Caco-2 (cell line): ENCODE results near the gene ZNF469. TPM values are rescaled to one million over a fixed set of nuclear protein-coding genes. Genes with fewer than 3 reads are reported as not detected.

Experiments used
- BruUV-seq: library from RNA; stranded (reverse); fragments of 400-500 nt; replicated peaks from 2 replicates; lab custom pipeline; 2021; lab: Mats Ljungman, UMichigan
- CTCF ChIA-PET: fragments of 300-600 bp; sonication (Branson Sonifier 250); formaldehyde crosslinking; loops from one replicate; lab custom pipeline; 2022; ENCODE audit warnings: antibody characterized with exemption; lab: Charles Lee
- POLR2A ChIA-PET: fragments of 300-600 bp; sonication (Branson Sonifier 250); formaldehyde crosslinking; loops from one replicate; lab custom pipeline; 2022; ENCODE audit warnings: antibody characterized with exemption; lab: Charles Lee
- DNase-seq, 2 experiments: peaks; one replicate each; pipeline versions ENCODE4 v3.0.0 to v3.0.0-alpha.2; 2020 to 2022
- H3K27me3 ChIP-seq: replicated peaks from 2 replicates; pipeline ENCODE4 v1.6.0; 2011; ENCODE audit warnings: low read length; ENCODE audit not compliant: control insufficient read depth, insufficient read depth
- H3K36me3 ChIP-seq: 2 replicates; pipeline ENCODE4 v1.5.1; 2011; ENCODE audit warnings: low read length; ENCODE audit not compliant: control insufficient read depth, insufficient read depth
- H3K4me1 ChIP-seq: fragments of 250-450 bp; sonication (Bioruptor Pico); 2 replicates; pipeline ENCODE4 v1.5.1; 2020; ENCODE audit warnings: mild to moderate bottlenecking
- H3K4me3 ChIP-seq: 2 replicates; pipeline ENCODE4 v1.5.1; 2011; ENCODE audit warnings: low read depth, mild to moderate bottlenecking, control low read depth, low read length
- H3K9me3 ChIP-seq: fragments of 250-450 bp; sonication (Bioruptor Pico); 2 replicates; pipeline ENCODE4 v1.5.1; 2020; ENCODE audit warnings: mild to moderate bottlenecking, moderate library complexity
- H3K27ac Mint-ChIP-seq: one replicate; pipeline ENCODE4 v1.8.0; 2022; ENCODE audit warnings: mixed read lengths; ENCODE audit not compliant: unreplicated experiment
- H3K27me3 Mint-ChIP-seq: one replicate; pipeline ENCODE4 v1.8.0; 2022; ENCODE audit warnings: mixed read lengths; ENCODE audit not compliant: insufficient read depth, unreplicated experiment
- H3K36me3 Mint-ChIP-seq: one replicate; pipeline ENCODE4 v1.8.0; 2022; ENCODE audit warnings: mild to moderate bottlenecking, mixed read lengths; ENCODE audit not compliant: insufficient read depth, unreplicated experiment
- H3K4me1 Mint-ChIP-seq: one replicate; pipeline ENCODE4 v1.8.0; 2022; ENCODE audit warnings: low read depth, mixed read lengths; ENCODE audit not compliant: unreplicated experiment
- H3K4me3 Mint-ChIP-seq: one replicate; pipeline ENCODE4 v1.8.0; 2022; ENCODE audit warnings: mild to moderate bottlenecking, moderate library complexity, mixed read lengths; ENCODE audit not compliant: unreplicated experiment
- H3K9me3 Mint-ChIP-seq: one replicate; pipeline ENCODE4 v1.8.0; 2022; ENCODE audit warnings: mixed read lengths; ENCODE audit not compliant: unreplicated experiment
- intact Hi-C: fragments of 100-400 bp; cut with micrococcal nuclease; formaldehyde crosslinking; loops from one replicate; pipeline ENCODE4 v1.10.0; 2022; ENCODE audit not compliant: unreplicated experiment
- total RNA-seq: library from RNA; stranded (reverse); gene quantifications from 2 replicates; pipeline ENCODE4 v1.2.3, GENCODE V29; 2022
- TF ChIP-seq, protein P1 (sequence below), 2 experiments: fragments of 200-600 bp in 1 of 2; IDR thresholded peaks; 1 replicate in 1 of 2; 2 replicates in 1 of 2; pipeline versions ENCODE4 v1.5.1 to v1.8.0; 2011 to 2022; ENCODE audit warnings: antibody characterized with exemption in 1 of 2, control low read depth in 1 of 2, inconsistent platforms in 1 of 2, low read depth in 1 of 2, low read length in 1 of 2, mild to moderate bottlenecking in 1 of 2, moderate library complexity in 1 of 2; ENCODE audit not compliant: insufficient read depth in 1 of 2, severe bottlenecking in 1 of 2, unreplicated experiment in 1 of 2

Gene ZNF469
- total RNA-seq, 1 experiment from 2014 or later, result 0.07 TPM

DNA sequence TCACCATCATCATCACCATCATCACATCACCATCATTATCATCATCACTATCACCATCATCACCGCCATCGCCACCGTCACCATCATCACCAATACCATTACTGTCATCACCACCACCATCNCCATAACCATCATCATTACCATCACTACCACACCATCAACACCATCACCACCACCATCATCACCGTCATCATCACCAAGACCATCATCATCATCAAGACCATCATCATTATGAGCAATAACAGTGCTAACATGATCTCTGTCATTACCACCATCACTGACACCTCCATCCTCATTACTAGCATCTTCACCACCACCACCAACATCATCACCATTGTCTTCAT, 16.1 kb upstream of the ZNF469 start:
- Histone ChIP-seq H3K4me1 (no peaks in the 10 kb centered on the region), H3K4me3 (no peak overlapping the region), H3K27me3 (no peaks in the 10 kb centered on the region), H3K9me3 (peaks cover 4% of the 10 kb centered on the region), H3K36me3 (no peaks in the 10 kb centered on the region)
- TF ChIP-seq, protein P1, sequence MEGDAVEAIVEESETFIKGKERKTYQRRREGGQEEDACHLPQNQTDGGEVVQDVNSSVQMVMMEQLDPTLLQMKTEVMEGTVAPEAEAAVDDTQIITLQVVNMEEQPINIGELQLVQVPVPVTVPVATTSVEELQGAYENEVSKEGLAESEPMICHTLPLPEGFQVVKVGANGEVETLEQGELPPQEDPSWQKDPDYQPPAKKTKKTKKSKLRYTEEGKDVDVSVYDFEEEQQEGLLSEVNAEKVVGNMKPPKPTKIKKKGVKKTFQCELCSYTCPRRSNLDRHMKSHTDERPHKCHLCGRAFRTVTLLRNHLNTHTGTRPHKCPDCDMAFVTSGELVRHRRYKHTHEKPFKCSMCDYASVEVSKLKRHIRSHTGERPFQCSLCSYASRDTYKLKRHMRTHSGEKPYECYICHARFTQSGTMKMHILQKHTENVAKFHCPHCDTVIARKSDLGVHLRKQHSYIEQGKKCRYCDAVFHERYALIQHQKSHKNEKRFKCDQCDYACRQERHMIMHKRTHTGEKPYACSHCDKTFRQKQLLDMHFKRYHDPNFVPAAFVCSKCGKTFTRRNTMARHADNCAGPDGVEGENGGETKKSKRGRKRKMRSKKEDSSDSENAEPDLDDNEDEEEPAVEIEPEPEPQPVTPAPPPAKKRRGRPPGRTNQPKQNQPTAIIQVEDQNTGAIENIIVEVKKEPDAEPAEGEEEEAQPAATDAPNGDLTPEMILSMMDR (IDR thresholded peaks at IDR 0.05; ENCODE audit: insufficient read depth in 1 of 2, low read depth in 1 of 2, low read length in 1 of 2, severe bottlenecking in 1 of 2, unreplicated experiment in 1 of 2), result no peak
- Mint-ChIP-seq H3K9me3 (no peaks in the 10 kb centered on the region), H3K36me3 (no peaks in the 10 kb centered on the region), H3K27ac (no peak overlapping the region), H3K4me3 (no peak overlapping the region), H3K4me1 (no peaks in the 10 kb centered on the region), H3K27me3 (peaks cover 6% of the 10 kb centered on the region)
- no peak for DNase-seq
- intact Hi-C loops, result no loop called here
- no TSS peak for BruUV-seq
- ChIA-PET CTCF (no interaction called here), POLR2A (no interaction called here)

DNA sequence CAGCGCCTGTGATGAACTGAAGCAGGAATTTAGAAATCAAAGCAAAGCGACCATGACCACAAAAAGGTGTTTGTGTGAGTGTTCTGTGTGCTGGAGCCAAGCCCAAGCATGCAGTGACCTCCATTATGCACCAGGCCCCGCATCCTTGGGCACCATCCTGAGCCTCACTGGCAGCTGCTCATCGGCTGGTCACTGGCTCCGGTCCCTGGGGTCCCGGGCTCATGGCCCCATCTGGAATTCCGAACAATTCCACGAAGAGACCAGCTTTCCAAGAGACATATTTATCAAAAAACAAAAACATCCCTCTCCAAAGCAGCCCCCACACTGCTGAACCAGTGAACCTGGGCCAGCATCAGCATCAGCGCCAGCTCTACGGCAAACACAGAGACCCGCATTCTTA, 15.2 kb upstream of the ZNF469 start:
- CTCF ChIA-PET, result no interaction called here
- no peaks in the 10 kb centered on the region for H3K36me3 Mint-ChIP-seq
- Histone ChIP-seq H3K4me3 (no peak overlapping the region), H3K9me3 (peaks cover 4% of the 10 kb centered on the region), H3K36me3 (no peaks in the 10 kb centered on the region), H3K27me3 (no peaks in the 10 kb centered on the region), H3K4me1 (no peaks in the 10 kb centered on the region)
- TF ChIP-seq, protein P1 (IDR thresholded peaks at IDR 0.05; ENCODE audit: insufficient read depth in 1 of 2, low read depth in 1 of 2, low read length in 1 of 2, severe bottlenecking in 1 of 2, unreplicated experiment in 1 of 2), result no peak
- H3K27me3 Mint-ChIP-seq, result peaks cover 3% of the 10 kb centered on the region
- POLR2A ChIA-PET, result no interaction called here
- DNase-seq, result no peak
- no peak overlapping the region for H3K27ac Mint-ChIP-seq
- no TSS peak for BruUV-seq
- intact Hi-C loops, result no loop called here
- H3K9me3 Mint-ChIP-seq, result no peaks in the 10 kb centered on the region
- H3K4me3 Mint-ChIP-seq, result no peak overlapping the region
- H3K4me1 Mint-ChIP-seq, result no peaks in the 10 kb centered on the region

DNA sequence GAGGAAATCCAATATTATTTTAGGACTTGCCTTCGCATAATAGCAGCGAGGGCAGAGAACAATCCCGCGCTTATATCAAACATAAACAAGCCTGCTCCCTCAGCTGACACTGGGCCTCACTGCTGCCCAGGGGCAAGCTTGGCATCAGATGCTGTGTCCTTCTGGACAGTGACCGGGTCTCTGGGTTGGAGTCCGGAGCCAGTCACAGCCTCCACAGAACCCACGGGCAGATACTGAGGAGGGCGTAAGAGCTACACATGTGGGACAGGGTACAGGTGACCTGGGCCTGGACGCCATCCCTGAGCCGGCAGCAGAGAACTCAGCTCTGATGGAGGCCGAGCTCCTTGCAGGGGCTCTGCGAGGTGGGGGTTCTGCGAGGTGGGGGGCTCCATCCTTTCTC, 14.7 kb upstream of the ZNF469 start:
- Histone ChIP-seq H3K27me3 (no peaks in the 10 kb centered on the region), H3K4me3 (no peak overlapping the region), H3K36me3 (no peaks in the 10 kb centered on the region), H3K4me1 (no peaks in the 10 kb centered on the region), H3K9me3 (peaks cover 4% of the 10 kb centered on the region)
- intact Hi-C loops, result no loop called here
- no peak for DNase-seq
- Mint-ChIP-seq H3K4me3 (no peak overlapping the region), H3K27ac (no peak overlapping the region), H3K36me3 (no peaks in the 10 kb centered on the region), H3K9me3 (no peaks in the 10 kb centered on the region), H3K4me1 (no peaks in the 10 kb centered on the region), H3K27me3 (no peaks in the 10 kb centered on the region)
- TF ChIP-seq, protein P1 (IDR thresholded peaks at IDR 0.05; ENCODE audit: insufficient read depth in 1 of 2, low read depth in 1 of 2, low read length in 1 of 2, severe bottlenecking in 1 of 2, unreplicated experiment in 1 of 2), result no peak
- ChIA-PET CTCF (no interaction called here), POLR2A (no interaction called here)
- BruUV-seq, result no TSS peak
